ENCODE results near the gene CHST15. TPM values are rescaled to one million over a fixed set of nuclear protein-coding genes. Genes with fewer than 3 reads are reported as not detected.
"Not testable (repeated sequence)": the region's sequence is repeated elsewhere in the genome, so short reads cannot be mapped to it uniquely, and the experiment has no call there.

Gene CHST15
- total RNA-seq, 1 experiment from 2014 or later = 26.7 TPM

GRCh38 chr10:124104011-124104627, 10.7 kb upstream of the CHST15 start:
- H3K9me3 ChIP-seq = no peaks in the 10 kb centered on the region
- H3K36me3 ChIP-seq (ENCODE audit: control insufficient read depth, insufficient read depth, low read length) = no peaks in the 10 kb centered on the region
- no peaks in the 10 kb centered on the region for H3K4me1 Mint-ChIP-seq (ENCODE audit: low read depth, unreplicated experiment)
- DNase-seq = no peak
- no peaks in the 10 kb centered on the region for H3K36me3 Mint-ChIP-seq (ENCODE audit: insufficient read depth, unreplicated experiment)
- intact Hi-C loops (cut with micrococcal nuclease; ENCODE audit: unreplicated experiment) = no loop called here
- H3K27ac Mint-ChIP-seq (ENCODE audit: unreplicated experiment) = no peak overlapping the region
- H3K4me3 Mint-ChIP-seq (ENCODE audit: unreplicated experiment) = no peak overlapping the region
- H3K27me3 ChIP-seq (replicated peaks; ENCODE audit: control insufficient read depth, insufficient read depth, low read length) = no peaks in the 10 kb centered on the region
- H3K4me1 ChIP-seq = no peaks in the 10 kb centered on the region
- TF ChIP-seq CTCF (IDR thresholded peaks at IDR 0.05; ENCODE audit: insufficient read depth in 1 of 2, low read depth in 1 of 2, low read length in 1 of 2, severe bottlenecking in 1 of 2, unreplicated experiment in 1 of 2) = no peak
- H3K27me3 Mint-ChIP-seq (ENCODE audit: insufficient read depth, unreplicated experiment) = peaks cover 6% of the 10 kb centered on the region
- no peaks in the 10 kb centered on the region for H3K9me3 Mint-ChIP-seq (ENCODE audit: unreplicated experiment)
- ChIA-PET POLR2A (no interaction called here), CTCF (no interaction called here)
- no peak overlapping the region for H3K4me3 ChIP-seq (ENCODE audit: low read depth, low read length)
- no TSS peak for BruUV-seq (replicated peaks)

- CTCF ChIA-PET = no interaction called here
- no peaks in the 10 kb centered on the region for H3K27me3 ChIP-seq (replicated peaks; ENCODE audit: control insufficient read depth, insufficient read depth, low read length)
- no peaks in the 10 kb centered on the region for H3K27me3 Mint-ChIP-seq (ENCODE audit: insufficient read depth, unreplicated experiment)
Observed at GRCh38 chr10:124101351-124101750, 8.0 kb upstream of the CHST15 start.

GRCh38 chr10:124100651-124101050, 7.3 kb upstream of the CHST15 start:
- BruUV-seq (replicated peaks); CTCF ChIA-PET: not testable (repeated sequence)

More at GRCh38 chr10:124101351-124101750, 8.0 kb upstream of the CHST15 start:
- H3K4me1 Mint-ChIP-seq (ENCODE audit: low read depth, unreplicated experiment) = no peaks in the 10 kb centered on the region
- no peak for TF ChIP-seq CTCF (IDR thresholded peaks at IDR 0.05; ENCODE audit: insufficient read depth in 1 of 2, low read depth in 1 of 2, low read length in 1 of 2, severe bottlenecking in 1 of 2, unreplicated experiment in 1 of 2)
- intact Hi-C loops (cut with micrococcal nuclease; ENCODE audit: unreplicated experiment) = no loop called here
- DNase-seq = no peak
- Histone ChIP-seq H3K4me3 (ENCODE audit: low read depth, low read length) (no peak overlapping the region), H3K9me3 (0 out of 2 replicates have a peak, but pooled peaks cover 3% of the 10 kb centered on the region), H3K36me3 (ENCODE audit: control insufficient read depth, insufficient read depth, low read length) (no peaks in the 10 kb centered on the region), H3K4me1 (no peaks in the 10 kb centered on the region)
- POLR2A ChIA-PET = no interaction called here
- no peak overlapping the region for H3K27ac Mint-ChIP-seq (ENCODE audit: unreplicated experiment)
- no peaks in the 10 kb centered on the region for H3K36me3 Mint-ChIP-seq (ENCODE audit: insufficient read depth, unreplicated experiment)
- no TSS peak for BruUV-seq (replicated peaks)
- no peak overlapping the region for H3K4me3 Mint-ChIP-seq (ENCODE audit: unreplicated experiment)
- H3K9me3 Mint-ChIP-seq (ENCODE audit: unreplicated experiment) = no peaks in the 10 kb centered on the region

More at GRCh38 chr10:124100651-124101050, 7.3 kb upstream of the CHST15 start:
- H3K27ac Mint-ChIP-seq (ENCODE audit: unreplicated experiment); H3K4me1 Mint-ChIP-seq (ENCODE audit: low read depth, unreplicated experiment); H3K9me3 Mint-ChIP-seq (ENCODE audit: unreplicated experiment); H3K36me3 Mint-ChIP-seq (ENCODE audit: insufficient read depth, unreplicated experiment); H3K36me3 ChIP-seq (ENCODE audit: control insufficient read depth, insufficient read depth, low read length); H3K4me1 ChIP-seq; POLR2A ChIA-PET; H3K27me3 ChIP-seq (replicated peaks; ENCODE audit: control insufficient read depth, insufficient read depth, low read length); intact Hi-C loops (cut with micrococcal nuclease; ENCODE audit: unreplicated experiment); H3K27me3 Mint-ChIP-seq (ENCODE audit: insufficient read depth, unreplicated experiment); H3K4me3 ChIP-seq (ENCODE audit: low read depth, low read length); H3K9me3 ChIP-seq; DNase-seq; H3K4me3 Mint-ChIP-seq (ENCODE audit: unreplicated experiment): not testable (repeated sequence)

All from Caco-2 (cell line).